Pons (tissue), 1 donor: Measurements from ENCODE around the gene COL6A1.
"Not testable (repeated sequence)": the region's sequence is repeated elsewhere in the genome, so short reads cannot be mapped to it uniquely, and the experiment has no call there.

Source experiments
- DNase-seq: peaks from one replicate; pipeline ENCODE4 v3.0.0-alpha.2; 2016; ENCODE audit warnings: low spot score

Gene COL6A1

DNA sequence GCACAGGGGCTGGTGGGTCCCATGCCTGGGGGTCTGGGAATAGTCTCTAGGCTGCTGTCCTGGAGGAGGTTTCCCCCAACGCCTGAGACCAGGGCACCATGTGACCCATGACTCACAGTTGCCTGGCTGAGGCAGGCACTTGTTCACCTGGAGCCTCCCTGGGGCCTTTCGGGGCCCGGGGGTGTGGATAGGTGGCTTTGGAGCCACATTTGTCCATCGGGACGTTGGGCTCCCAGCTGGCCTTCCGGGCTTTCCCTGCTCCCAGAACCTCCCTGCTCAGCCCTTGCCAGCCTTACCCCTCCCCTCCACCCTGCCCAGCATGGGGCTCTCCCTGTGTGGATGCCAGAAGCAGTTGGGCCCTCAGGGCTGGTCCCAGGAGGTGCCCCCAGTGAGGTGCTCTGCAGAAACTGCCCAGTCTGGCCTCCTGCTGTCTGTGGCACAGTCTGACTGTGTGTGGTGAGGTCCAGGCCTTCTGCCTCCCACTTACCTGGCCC lies 14.2 kb downstream of the COL6A1 start:
- no peak for DNase-seq

GRCh38 chr21:45996311-45997204 lies 15.0 kb downstream of the COL6A1 start:
- no peak for DNase-seq

GRCh38 chr21:45997205-45997494 lies 15.6 kb downstream of the COL6A1 start:
- DNase-seq, result no peak

DNA sequence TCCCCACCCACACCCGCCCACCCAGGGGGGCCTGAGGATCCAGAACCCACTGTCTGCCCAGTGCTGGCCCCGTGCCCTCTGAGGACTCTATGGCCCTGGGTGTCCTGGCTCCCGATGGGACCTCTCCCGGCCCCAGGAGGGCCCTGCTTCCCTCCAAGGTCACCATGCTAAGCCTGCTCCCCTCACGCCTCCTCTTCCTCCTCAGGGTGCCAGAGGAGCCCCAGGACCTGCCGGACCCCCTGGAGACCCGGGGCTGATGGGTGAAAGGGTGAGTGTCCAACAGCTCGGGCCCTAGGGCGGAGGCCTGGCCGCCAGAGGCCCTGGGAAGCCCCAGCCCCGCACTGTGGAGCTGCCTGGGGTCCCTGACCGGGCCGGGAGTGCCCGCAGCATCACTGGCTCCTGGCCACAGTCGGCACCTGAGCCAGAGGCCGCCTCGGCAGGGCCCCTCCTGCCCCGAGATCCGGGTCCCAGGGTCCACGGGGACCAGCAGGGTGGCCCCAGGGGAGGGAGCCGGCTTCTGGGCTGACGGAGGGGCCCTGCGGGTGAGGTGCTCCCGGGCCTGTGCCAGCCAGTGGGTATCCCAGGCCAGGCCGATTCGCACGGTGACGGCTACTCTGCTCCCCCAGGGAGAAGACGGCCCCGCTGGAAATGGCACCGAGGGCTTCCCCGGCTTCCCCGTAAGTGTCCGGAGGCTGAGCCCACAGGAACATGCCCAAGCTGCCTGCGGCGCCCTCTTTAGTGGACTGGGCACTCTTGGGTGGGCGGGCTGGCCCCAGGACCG lies 16.1 kb downstream of the COL6A1 start:
- no peak for DNase-seq

DNA sequence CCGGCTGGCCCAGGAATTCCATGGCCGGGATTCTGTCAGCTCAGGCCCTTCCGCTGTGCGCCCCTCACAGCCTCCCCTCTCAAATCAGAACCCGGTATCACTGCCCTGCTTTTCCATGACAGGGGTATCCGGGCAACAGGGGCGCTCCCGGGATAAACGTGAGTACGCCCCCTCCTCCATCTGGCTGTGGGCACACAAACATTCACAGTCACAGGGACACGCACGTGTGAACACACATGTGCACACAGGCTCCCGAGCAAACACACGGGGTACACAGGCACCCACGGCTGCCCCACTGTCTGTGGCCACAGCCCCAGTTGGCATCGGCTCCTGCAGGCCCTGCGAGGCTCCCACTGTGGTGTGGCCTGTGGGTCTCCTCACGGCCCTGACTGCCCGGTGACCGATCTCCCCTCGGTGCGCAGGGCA lies 16.7 kb downstream of the COL6A1 start:
- DNase-seq, result no peak

DNA sequence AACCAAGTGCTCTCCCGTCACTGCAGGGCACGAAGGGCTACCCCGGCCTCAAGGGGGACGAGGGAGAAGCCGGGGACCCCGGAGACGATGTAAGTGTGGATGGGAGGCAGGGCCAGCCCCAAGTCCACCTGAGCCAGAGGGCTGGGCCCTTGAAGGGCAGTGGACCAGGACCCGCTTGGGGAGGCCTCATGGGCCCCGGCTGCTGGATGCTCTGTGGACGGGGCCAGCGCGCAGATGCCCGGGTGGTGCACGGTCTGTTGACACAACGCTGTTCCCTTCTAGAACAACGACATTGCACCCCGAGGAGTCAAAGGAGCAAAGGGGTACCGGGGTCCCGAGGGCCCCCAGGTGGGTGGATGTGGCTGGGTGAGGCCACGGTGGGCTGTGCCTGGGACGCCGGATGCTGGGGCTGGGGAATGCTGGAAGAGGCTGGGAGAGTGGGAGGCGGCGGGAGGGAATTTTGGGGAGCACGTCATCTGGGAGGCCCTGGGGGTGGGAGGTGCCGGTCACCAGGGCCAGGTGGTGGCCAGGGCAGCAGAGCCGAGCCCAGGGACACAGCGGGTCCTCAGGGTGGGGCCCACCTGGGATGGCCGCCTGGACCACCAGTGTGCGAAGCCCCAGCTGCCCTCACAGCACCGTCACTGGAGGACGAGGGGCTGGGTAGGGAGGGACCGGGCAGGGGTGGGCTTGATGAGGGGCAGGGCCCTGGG lies 17.5 kb downstream of the COL6A1 start:
- DNase-seq, result no peak

GRCh38 chr21:45999581-46000181 lies 18.1 kb downstream of the COL6A1 start:
- no peak for DNase-seq

DNA sequence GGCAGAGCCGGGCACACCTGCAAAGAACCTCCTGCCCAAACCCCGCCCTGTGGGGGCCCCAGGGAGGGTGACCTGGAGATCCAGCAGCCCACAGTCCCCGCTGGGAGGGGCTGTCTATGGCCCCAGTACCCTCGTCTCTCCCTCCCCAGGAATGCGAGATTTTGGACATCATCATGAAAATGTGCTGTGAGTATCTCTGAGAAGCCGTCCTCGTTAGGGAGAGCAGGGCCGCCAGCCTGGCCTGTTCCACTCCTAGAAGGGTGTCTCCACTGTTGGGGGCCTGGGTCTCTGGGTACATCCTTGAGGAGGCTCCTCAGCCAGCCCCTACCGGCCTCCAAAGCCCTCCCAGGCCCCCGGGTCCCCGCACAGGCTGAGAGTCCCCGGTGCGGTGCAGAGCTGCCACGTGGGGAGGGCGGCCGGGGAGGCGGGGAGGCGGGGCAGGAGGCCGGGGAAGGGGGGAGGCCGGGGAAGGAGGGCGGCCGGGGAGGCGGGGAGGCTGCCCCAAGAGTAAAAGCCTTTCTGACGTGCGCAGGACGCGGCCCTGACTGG lies 18.7 kb downstream of the COL6A1 start:
- no peak for DNase-seq

DNA sequence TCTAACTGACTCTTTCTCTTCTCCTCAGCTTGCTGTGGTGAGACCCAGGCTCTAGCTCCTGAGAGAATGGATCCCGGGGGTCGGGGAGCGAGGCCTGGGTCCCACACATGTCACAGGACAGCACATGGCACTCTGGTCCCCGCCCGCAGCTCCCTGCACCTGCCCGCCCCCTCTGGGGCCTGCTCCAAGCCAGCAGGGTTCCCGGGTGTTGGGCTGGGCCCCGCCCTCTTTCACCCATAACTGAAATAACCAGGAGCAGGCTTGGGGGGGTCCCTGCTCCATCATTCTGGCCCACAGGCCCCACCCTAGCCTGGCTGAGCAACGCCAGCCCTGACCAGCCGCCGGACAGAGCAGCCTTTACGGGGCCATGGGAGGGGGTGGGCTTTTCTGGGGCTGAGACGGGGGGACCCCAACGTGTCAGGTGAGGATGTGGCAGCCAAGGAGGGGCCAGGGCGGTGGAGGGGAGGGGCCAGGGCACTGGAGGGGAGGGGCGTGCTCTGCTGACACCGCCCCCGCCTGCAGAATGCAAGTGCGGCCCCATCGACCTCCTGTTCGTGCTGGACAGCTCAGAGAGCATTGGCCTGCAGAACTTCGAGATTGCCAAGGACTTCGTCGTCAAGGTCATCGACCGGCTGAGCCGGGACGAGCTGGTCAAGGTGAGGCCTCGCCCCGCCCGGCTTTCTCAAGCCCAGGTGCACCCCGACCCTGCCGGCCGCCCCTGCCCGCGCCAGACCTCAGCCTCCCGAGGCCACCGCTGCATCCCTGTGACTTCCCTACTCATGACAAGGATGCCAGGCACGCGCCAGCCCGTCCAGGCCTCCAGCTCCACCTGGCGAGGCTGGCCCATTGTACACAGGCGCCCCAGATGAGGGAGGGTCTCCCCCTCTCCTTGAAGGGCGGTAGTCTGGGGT lies 19.4 kb downstream of the COL6A1 start:
- no peak for DNase-seq

- no peak for DNase-seq
Measured at GRCh38 chr21:46001821-46002681, 20.5 kb downstream of the COL6A1 start.

- DNase-seq, result no peak
Measured at GRCh38 chr21:46002841-46003574, 21.4 kb downstream of the COL6A1 start.

DNA sequence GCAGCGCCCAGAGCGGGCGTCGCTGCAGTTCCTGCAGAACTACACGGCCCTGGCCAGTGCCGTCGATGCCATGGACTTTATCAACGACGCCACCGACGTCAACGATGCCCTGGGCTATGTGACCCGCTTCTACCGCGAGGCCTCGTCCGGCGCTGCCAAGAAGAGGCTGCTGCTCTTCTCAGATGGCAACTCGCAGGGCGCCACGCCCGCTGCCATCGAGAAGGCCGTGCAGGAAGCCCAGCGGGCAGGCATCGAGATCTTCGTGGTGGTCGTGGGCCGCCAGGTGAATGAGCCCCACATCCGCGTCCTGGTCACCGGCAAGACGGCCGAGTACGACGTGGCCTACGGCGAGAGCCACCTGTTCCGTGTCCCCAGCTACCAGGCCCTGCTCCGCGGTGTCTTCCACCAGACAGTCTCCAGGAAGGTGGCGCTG lies 22.0 kb downstream of the COL6A1 start:
- DNase-seq, result no peak

DNA sequence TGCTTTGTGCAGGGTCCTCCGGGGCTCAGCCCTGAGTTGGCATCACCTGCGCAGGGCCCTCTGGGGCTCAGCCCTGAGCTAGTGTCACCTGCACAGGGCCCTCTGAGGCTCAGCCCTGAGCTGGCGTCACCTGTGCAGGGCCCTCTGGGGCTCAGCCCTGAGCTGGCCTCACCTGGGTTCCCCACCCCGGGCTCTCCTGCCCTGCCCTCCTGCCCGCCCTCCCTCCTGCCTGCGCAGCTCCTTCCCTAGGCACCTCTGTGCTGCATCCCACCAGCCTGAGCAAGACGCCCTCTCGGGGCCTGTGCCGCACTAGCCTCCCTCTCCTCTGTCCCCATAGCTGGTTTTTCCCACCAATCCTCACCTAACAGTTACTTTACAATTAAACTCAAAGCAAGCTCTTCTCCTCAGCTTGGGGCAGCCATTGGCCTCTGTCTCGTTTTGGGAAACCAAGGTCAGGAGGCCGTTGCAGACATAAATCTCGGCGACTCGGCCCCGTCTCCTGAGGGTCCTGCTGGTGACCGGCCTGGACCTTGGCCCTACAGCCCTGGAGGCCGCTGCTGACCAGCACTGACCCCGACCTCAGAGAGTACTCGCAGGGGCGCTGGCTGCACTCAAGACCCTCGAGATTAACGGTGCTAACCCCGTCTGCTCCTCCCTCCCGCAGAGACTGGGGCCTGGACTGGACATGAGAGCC lies 22.7 kb downstream of the COL6A1 start:
- DNase-seq, result no peak

GRCh38 chr21:46005081-46005480 lies 23.5 kb downstream of the COL6A1 start:
- no peak for DNase-seq

DNA sequence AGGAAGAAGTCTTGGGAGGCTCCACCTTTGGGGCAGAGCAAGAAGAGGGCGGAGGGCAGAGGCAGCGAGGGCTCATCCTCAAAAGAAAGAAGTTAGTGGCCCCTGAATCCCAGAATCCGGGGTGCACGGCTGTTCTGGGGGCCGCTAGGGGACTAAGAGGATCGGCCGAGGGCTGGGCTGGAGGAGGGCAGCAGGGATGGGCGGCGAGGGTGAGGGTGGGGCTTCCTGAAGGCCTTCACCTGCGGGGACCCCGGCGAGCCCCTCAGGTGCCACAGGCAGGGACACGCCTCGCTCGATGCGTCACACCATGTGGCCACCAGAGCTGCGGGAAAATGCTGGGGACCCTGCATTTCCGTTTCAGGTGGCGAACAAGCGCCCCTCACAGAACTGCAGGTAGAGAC lies 23.9 kb downstream of the COL6A1 start:
- no peak for DNase-seq

DNA sequence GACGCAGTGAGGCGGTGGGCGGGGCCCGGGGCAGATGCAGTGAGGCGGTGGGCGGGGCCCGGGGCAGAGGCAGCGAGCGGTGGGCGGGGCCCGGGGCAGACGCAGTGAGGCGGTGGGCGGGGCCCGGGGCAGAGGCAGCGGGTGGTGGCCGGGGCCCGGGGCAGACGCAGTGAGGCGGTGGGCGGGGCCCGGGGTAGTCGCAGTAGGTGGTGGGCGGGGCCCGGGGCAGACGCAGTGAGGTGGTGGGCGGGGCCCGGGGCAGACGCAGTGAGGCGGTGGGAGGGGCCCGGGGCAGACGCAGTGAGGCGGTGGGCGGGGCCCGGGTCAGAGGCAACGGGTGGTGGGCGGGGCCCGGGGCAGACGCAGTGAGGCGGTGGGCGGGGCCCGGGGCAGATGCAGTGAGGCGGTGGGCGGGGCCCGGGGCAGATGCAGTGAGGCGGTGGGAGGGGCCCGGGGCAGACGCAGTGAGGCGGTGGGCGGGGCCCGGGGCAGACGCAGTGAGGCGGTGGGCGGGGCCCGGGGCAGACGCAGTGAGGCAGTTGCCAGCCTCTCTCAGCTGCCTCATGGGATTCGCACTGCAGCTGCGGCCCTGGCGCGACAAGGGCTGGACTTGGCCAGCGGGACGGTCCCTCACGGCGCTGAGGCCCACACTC lies 24.4 kb downstream of the COL6A1 start:
- DNase-seq, result not testable (repeated sequence)

GRCh38 chr21:46006547-46007491 lies 25.2 kb downstream of the COL6A1 start:
- no peak for DNase-seq
